PC-3 (cell line): Measurements from ENCODE around the gene ACY1. TPM values are rescaled to one million over a fixed set of nuclear protein-coding genes. Genes with fewer than 3 reads are reported as not detected.

ENCODE experiments used
- ATAC-seq: fragments of 200-7000 bp; cut with Tn5 transposase; 2 replicates; pipeline ENCODE4 v1.9.1; 2020; ENCODE audit warnings: mild to moderate bottlenecking, moderate library complexity
- BruUV-seq: library from RNA; stranded (reverse); fragments of 400-500 nt; replicated peaks from 2 replicates; lab custom pipeline; 2021; lab: Mats Ljungman, UMichigan
- CTCF ChIA-PET: fragments of 300-600 bp; sonication (Branson Sonifier 250); formaldehyde crosslinking; loops from one replicate; lab custom pipeline; 2022; ENCODE audit warnings: antibody characterized with exemption; lab: Charles Lee
- POLR2A ChIA-PET: fragments of 300-600 bp; sonication (Branson Sonifier 250); formaldehyde crosslinking; loops from one replicate; lab custom pipeline; 2022; ENCODE audit warnings: antibody characterized with exemption; ENCODE audit not compliant: unreplicated experiment; lab: Charles Lee
- DNase-seq: peaks from one replicate; pipeline ENCODE4 v3.0.0-alpha.2; 2015
- H2AFZ ChIP-seq: fragments of 300-600 bp; sonication (generic); 2 replicates; pipeline ENCODE4 v1.6.0; 2016; ENCODE audit warnings: antibody characterized with exemption, low read length
- H3F3A ChIP-seq: fragments of 300-600 bp; sonication (generic); one replicate; pipeline ENCODE4 v1.6.0; 2017; ENCODE audit warnings: antibody characterized with exemption, low read length, control low read depth, mild to moderate bottlenecking; ENCODE audit not compliant: unreplicated experiment
- H3K27ac ChIP-seq: fragments of 300-600 bp; sonication (generic); 2 replicates; pipeline ENCODE4 v1.5.1; 2016; ENCODE audit warnings: mild to moderate bottlenecking, low read length
- H3K27me3 ChIP-seq: fragments of 300-600 bp; sonication (generic); 2 replicates; pipeline ENCODE4 v1.6.1; 2016; ENCODE audit warnings: low read length, mixed read lengths
- H3K36me3 ChIP-seq: fragments of 300-600 bp; sonication (generic); 2 replicates; pipeline ENCODE4 v1.6.1; 2016; ENCODE audit warnings: low read depth, mixed run types, low read length, mixed read lengths
- H3K4me1 ChIP-seq: fragments of 300-600 bp; sonication (generic); 2 replicates; pipeline ENCODE4 v1.5.1; 2016; ENCODE audit warnings: low read length; ENCODE audit not compliant: insufficient read depth
- H3K4me2 ChIP-seq: fragments of 300-600 bp; sonication (generic); 2 replicates; pipeline ENCODE4 v1.6.0; 2016; ENCODE audit warnings: low read length
- H3K4me3 ChIP-seq: fragments of 300-600 bp; sonication (generic); 2 replicates; pipeline ENCODE4 v1.5.1; 2016; ENCODE audit warnings: mild to moderate bottlenecking, low read length, mixed read lengths
- H3K79me2 ChIP-seq: fragments of 300-600 bp; sonication (generic); 2 replicates; pipeline ENCODE4 v1.6.1; 2017; ENCODE audit warnings: low read length, mixed read lengths
- H3K9ac ChIP-seq: fragments of 300-600 bp; sonication (generic); 2 replicates; pipeline ENCODE4 v1.6.0; 2016; ENCODE audit warnings: mild to moderate bottlenecking, low read length
- H3K9me2 ChIP-seq: fragments of 300-600 bp; sonication (generic); replicated peaks from 2 replicates; pipeline ENCODE4 v1.6.1; 2016; ENCODE audit warnings: mixed run types, low read length, mixed read lengths
- H3K9me3 ChIP-seq: fragments of 300-600 bp; sonication (generic); 2 replicates; pipeline ENCODE4 v1.6.1; 2016; ENCODE audit warnings: low read length, mixed read lengths
- H4K20me1 ChIP-seq: fragments of 300-600 bp; sonication (generic); 2 replicates; pipeline ENCODE4 v1.6.1; 2016; ENCODE audit warnings: low read length, mixed read lengths
- EZH2 ChIP-seq: fragments of 300-600 bp; sonication (generic); IDR thresholded peaks from one replicate; pipeline ENCODE4 v1.6.1; 2017; ENCODE audit warnings: antibody characterized with exemption, mild to moderate bottlenecking, low read length; ENCODE audit not compliant: unreplicated experiment
- EZH2phosphoT487 ChIP-seq: fragments of 300-600 bp; sonication (generic); IDR thresholded peaks from 2 replicates; pipeline ENCODE4 v1.6.1; 2018; ENCODE audit warnings: mild to moderate bottlenecking, antibody characterized with exemption, low read length, borderline replicate concordance
- intact Hi-C: fragments of 100-400 bp; cut with micrococcal nuclease; formaldehyde crosslinking; loops from 2 replicates; pipeline ENCODE4 v1.9.0; 2023
- total RNA-seq: library from RNA; depleted of rRNA; stranded (reverse); fragments of >200 nt; gene quantifications from 2 replicates; pipeline ENCODE4 v1.2.3, GENCODE V29; 2014
- TF ChIP-seq, protein P1 (sequence below): fragments of 300-600 bp; sonication (generic); conservative IDR thresholded peaks from 2 replicates; pipeline ENCODE4 v1.5.1; 2017; ENCODE audit warnings: antibody characterized with exemption, low read depth, mild to moderate bottlenecking, low read length

ACY1 gene
- total RNA-seq, 1 experiment from 2014 or later = 71.3 TPM

DNA sequence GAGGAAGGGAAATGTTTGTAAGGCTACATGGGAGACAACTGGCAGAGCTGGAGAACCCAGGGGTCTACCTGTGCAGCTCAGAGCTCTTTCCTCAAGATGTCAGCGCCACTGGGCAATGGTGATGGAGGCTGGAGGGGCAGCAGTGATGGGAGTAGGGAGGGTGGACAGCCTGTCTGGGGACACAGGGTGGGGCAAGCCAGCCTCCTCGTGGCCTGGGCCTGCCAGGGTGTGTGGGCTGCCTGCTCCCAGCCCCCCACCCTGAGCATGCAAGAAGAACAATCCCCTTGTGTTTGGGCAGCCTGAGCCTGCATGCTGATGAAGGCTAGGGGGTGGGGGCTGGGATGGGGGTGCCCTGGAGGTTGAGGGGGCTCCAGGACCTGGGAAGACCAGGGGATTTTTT is 17.3 kb upstream of the ACY1 start:
- Histone ChIP-seq H3K4me2 (peak overlapping the region; percentile 94), H3K79me2 (peaks cover 7% of the 10 kb centered on the region), H3F3A (no peaks in the 10 kb centered on the region), H3K9me2 (no peaks in the 10 kb centered on the region), H2AFZ (no peak overlapping the region), H3K27ac (no peak overlapping the region), H4K20me1 (no peaks in the 10 kb centered on the region), H3K27me3 (no peaks in the 10 kb centered on the region), H3K4me3 (peak overlapping the region; percentile 73), H3K36me3 (no peaks in the 10 kb centered on the region), H3K9me3 (no peaks in the 10 kb centered on the region), H3K4me1 (peaks cover 12% of the 10 kb centered on the region), H3K9ac (no peak overlapping the region)
- DNase-seq (no peak), ATAC-seq (no peak)
- intact Hi-C loops = no loop called here
- TF ChIP-seq, protein P1, sequence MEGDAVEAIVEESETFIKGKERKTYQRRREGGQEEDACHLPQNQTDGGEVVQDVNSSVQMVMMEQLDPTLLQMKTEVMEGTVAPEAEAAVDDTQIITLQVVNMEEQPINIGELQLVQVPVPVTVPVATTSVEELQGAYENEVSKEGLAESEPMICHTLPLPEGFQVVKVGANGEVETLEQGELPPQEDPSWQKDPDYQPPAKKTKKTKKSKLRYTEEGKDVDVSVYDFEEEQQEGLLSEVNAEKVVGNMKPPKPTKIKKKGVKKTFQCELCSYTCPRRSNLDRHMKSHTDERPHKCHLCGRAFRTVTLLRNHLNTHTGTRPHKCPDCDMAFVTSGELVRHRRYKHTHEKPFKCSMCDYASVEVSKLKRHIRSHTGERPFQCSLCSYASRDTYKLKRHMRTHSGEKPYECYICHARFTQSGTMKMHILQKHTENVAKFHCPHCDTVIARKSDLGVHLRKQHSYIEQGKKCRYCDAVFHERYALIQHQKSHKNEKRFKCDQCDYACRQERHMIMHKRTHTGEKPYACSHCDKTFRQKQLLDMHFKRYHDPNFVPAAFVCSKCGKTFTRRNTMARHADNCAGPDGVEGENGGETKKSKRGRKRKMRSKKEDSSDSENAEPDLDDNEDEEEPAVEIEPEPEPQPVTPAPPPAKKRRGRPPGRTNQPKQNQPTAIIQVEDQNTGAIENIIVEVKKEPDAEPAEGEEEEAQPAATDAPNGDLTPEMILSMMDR = no peak
- no peak for TF ChIP-seq EZH2phosphoT487
- TF ChIP-seq EZH2 = no peak
- CTCF ChIA-PET = interaction anchor here (0.7 kb wide), 1 partner anchor 24 kb away, joined by 3 read pairs; the partner anchor contains the start of gene RRP9
- POLR2A ChIA-PET = interaction anchor here (0.7 kb wide), 1 partner anchor 23 kb away, joined by 3 read pairs; no protein-coding TSS in a partner anchor
- no TSS peak for BruUV-seq

DNA sequence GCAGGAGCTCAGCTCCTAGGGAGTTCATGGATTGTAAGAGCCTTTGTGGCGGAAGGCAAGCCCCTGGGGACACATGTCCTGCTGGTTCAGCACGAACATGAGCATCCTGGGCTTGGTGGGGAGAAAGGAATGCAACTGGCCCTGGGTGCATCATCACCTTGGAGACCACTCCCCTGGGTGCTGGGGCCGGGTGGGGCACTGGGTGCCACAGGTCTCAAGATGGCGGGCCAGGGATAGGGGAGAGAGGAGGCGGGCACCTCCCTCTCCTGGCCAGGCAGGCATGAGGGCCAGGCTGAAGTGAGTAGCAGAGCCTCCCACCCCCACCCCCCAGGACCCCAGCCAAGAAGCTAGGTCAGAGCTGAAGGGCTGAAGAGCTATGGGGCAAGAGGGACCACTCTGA is 16.8 kb upstream of the ACY1 start:
- Histone ChIP-seq H3K4me1 (peaks cover 15% of the 10 kb centered on the region), H4K20me1 (no peaks in the 10 kb centered on the region), H3K9me2 (no peaks in the 10 kb centered on the region), H3K36me3 (no peaks in the 10 kb centered on the region), H2AFZ (no peak overlapping the region; the same call in 1 of the 2 replicates), H3K27me3 (no peaks in the 10 kb centered on the region), H3K4me3 (peak overlapping the region; percentile 73), H3K9me3 (no peaks in the 10 kb centered on the region), H3K9ac (peak overlapping the region; percentile 75), H3K4me2 (peak overlapping the region; percentile 94), H3K79me2 (peaks cover 11% of the 10 kb centered on the region), H3K27ac (no peak overlapping the region), H3F3A (no peaks in the 10 kb centered on the region)
- no peak for TF ChIP-seq EZH2phosphoT487
- TF ChIP-seq EZH2 = no peak
- TF ChIP-seq, protein P1 = no peak
- ATAC-seq = no peak
- BruUV-seq = no TSS peak
- no peak for DNase-seq
- intact Hi-C loops = no loop called here
- CTCF ChIA-PET = interaction anchor here (0.7 kb wide), 1 partner anchor 25 kb away, joined by 3 read pairs; the partner anchor contains the start of gene RRP9
- POLR2A ChIA-PET = interaction anchor here (0.6 to 0.7 kb wide), 3 partner anchors 17 to 25 kb away, joined by 3 to 7 read pairs (median 3); partner anchors contain the start of genes PARP3 and RRP9

DNA sequence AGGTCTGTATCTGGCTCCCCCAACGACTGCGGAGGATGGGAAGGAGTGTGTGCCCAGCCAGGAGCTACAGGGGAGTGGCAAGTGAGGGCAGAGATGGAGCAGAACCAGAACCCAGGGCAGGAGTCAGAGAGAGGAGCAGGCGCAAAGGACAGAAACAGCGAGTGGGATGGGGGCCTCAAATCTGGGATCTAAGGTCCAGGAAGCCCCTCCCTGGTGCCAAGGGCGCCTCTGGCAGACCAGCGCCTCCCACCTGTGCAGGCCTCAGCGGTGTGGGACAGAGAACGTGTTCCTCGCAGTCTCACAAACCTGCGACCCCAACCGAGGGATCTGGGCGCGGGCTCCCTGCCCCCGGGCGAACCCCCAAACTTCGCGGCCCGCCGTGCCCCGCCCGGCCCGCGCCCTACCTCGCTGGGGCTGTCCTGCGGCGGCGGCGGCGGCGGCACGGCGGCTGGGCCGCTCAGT is 16.4 kb upstream of the ACY1 start:
- peak overlapping the region; percentile 73 for H3K4me3 ChIP-seq
- no peaks in the 10 kb centered on the region for H4K20me1 ChIP-seq
- ChIA-PET POLR2A (interaction anchor here (0.6 kb wide), 2 partner anchors 16 to 25 kb away, joined by 3 to 7 read pairs; partner anchors contain the start of genes PARP3 and RRP9), CTCF (interaction anchor here (0.6 to 0.7 kb wide), 3 partner anchors 14 to 25 kb away, joined by 3 to 8 read pairs (median 3); partner anchors contain the start of genes ACY1 and RRP9)
- peaks cover 16% of the 10 kb centered on the region for H3K79me2 ChIP-seq
- peak; percentile 14 for ATAC-seq
- H3F3A ChIP-seq = no peaks in the 10 kb centered on the region
- no peaks in the 10 kb centered on the region for H3K9me2 ChIP-seq
- H3K9me3 ChIP-seq = no peaks in the 10 kb centered on the region
- H3K4me2 ChIP-seq = peak overlapping the region; percentile 94
- peak overlapping the region; percentile 62 for H2AFZ ChIP-seq
- BruUV-seq = no TSS peak
- H3K27ac ChIP-seq = no peak overlapping the region
- DNase-seq = no peak
- intact Hi-C loops = no loop called here
- peak overlapping the region; percentile 75 for H3K9ac ChIP-seq
- TF ChIP-seq EZH2phosphoT487 (no peak), EZH2 (no peak)
- TF ChIP-seq, protein P1 = no peak
- peaks cover 16% of the 10 kb centered on the region for H3K4me1 ChIP-seq
- no peaks in the 10 kb centered on the region for H3K27me3 ChIP-seq
- no peaks in the 10 kb centered on the region for H3K36me3 ChIP-seq
